DMS 273 (cell line): Measurements from ENCODE around the gene GCN1.
A peak's percentile ranks its signal among the peaks of the same experiment; 100 is the strongest.

Experiments
- DNase-seq: peaks from one replicate; lab custom pipeline; 2025; ENCODE audit not compliant: unreplicated experiment; lab: John Stamatoyannopoulos, UW

GCN1 gene

DNA sequence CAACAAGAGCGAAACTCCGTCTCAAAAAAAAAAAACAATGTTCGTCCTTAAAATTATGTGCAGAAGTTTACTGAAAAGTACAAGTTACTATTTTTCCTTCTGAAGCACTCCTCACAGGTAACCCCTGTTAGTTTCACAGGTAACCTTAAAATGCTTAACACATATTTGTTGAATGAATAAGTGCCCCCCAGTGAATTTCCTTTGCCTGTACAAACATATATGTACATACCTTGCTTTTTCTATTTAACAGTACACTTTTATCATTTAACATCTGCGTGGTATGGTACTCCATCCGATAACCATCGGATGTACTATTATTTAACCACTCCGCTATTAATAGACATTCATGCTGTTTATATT lies 76.6 kb downstream of the GCN1 start:
- DNase-seq, result no peak

GRCh38 chr12:120116792-120117651 lies 77.5 kb downstream of the GCN1 start:
- peak; percentile 94 for DNase-seq

- DNase-seq, result no peak
Observed at GRCh38 chr12:120116441-120116791, 78.1 kb downstream of the GCN1 start, which contains the start of gene RAB35. RAB35 (minus strand) TSS chr12:120116753; CDS start chr12:120116650, 103 bp downstream.

DNA sequence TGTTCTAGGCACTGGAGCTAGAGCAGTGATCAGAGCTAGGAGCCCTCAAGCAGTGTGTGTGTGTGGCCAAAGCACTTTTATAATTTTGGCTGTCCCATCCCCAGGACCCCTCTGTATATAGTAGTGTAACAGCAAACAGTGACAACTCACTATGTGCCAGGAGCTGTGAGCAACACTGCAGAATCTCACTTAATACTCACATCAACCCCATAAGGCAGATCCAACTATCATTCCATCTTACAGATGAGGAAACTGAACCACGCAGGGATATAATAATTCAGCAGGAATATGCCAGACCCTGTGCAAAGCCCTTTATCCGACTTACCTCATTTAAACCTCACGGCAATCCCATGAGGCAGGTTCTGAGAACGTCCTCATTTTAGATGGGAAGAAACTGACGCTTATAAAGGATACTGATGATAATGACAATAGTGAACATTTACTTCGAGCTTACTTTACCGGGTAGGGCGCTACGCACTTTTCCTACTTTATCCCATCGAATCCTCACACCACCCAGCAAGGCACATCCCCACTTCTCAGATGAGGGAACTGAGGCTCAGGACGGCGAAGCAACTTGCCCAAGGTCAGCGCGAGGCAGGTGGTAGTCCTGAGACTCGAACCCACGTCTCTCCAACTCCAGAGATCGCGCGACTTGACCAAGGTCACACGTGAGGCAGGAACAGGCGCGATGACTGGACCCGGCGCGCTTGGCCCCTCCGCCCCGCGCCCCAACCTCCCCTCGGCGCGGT lies 78.6 kb downstream of the GCN1 start:
- DNase-seq, result peak; percentile 60

DNA sequence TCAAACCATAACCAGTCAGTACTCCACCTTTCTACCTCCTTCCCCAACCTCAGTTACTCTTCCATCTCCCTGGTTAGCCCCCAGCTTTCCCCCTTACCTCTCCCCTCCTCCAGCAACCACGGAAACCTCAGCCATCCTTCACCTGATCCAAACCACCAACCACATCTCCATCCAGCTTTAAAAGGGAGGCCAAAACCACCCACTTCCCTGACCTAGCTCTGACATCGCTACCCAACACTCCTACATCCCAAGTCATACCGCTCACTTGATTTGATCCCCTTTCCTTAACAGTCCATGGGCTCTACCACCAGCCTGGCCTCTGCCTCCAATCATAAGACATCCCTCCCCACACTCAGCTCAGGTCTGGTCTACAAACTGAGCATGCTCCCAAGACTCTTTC lies 79.4 kb downstream of the GCN1 start:
- DNase-seq, result no peak

DNA sequence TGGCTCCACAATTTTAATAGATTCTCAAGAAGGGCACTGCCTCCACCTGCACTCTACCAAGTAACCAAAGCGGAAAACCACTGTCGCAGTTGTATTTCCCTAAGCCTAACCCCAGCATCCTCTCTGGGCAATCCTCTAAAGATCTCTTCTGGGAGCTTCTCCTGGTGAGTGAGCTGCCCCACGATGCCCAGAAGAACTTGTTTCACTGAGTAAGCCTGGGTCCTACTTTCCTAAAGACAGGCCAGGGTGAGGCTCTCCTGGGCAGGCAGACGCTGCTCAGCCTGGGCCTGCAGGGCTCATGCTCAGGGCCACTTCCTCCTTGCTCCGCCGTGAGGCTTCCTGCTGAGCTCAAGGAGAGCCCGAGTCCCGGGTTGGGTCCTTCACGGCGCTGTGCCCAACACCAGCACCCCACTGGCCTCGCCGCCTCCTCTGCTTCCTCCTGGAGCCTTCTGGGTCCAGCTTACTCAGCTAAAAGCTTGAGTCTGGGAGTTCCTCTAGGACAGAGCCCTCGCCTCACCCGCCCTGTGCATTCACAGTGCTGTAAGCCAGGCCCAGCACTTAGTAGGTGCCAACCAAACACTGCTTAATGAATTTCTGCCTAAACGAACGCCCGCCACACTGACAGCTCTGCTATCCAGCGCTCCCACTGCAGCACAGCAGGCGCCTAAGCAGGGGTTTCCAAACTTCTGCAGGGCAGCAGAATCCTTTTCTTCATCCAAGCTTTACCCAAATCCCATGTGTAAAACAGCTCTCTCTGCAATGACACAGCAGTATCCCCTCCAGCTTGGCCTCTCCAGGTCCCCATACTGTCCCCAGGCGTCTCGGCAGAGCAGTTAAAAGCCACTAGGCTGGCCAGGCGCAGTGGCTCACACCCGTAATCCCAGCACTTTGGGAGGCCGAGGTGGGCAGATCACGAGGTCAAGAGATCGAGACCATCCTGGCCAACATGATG lies 83.7 kb downstream of the GCN1 start:
- DNase-seq, result no peak

GRCh38 chr12:120109570-120110267 lies 84.8 kb downstream of the GCN1 start:
- DNase-seq, result no peak

DNA sequence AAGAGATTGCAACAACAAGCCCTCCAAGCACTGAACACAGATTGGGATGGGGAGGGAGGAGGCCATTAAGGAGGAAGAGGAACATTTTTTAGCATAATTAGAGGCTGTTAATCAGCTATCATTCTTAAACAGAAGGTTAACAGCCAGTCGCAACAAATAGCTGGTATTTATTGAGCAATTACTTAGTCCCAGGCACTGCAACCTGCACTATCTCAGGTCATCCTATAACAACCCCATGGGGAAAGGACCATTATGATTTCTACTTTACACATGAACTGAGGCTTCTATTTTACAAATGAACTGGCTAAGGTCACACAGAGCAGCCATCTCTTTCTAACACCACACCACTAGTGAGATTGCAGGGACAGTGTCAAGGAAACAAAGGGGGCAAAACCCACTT lies 88.4 kb downstream of the GCN1 start:
- no peak for DNase-seq

DNA sequence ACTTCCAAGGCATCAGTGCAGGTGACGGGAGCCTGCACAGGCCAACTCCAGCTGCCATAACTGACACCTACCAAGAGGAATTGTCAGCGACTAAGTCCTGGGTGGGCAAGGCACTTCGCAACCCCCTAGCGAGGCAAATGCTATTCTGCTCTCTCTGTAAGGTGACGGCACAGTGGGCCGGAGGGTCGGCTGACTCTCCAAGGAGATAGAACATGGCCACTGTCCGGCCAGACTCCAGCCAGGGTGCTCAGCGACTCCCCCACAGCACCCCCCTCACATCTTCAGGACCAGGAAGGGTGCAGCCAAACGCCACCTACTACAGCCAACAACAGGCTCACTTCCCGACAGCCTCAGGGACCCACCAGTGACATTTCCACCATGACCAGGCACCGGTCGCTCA lies 91.1 kb downstream of the GCN1 start:
- DNase-seq, result no peak

DNA sequence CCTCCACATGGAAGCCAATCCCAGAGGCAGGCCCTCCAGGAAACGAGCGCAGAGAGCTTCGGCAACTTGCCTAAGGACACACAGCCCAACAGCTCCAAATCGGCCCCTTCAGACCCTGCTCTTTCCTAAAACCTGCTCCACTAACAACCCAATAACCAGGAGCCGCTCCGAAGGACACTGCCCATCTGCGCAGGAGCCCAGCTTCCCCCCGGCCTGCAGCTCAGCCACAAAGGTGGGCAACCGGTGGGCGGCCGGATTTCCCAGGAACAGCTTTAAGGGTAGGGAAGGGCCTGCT lies 91.5 kb downstream of the GCN1 start:
- no peak for DNase-seq

DNA sequence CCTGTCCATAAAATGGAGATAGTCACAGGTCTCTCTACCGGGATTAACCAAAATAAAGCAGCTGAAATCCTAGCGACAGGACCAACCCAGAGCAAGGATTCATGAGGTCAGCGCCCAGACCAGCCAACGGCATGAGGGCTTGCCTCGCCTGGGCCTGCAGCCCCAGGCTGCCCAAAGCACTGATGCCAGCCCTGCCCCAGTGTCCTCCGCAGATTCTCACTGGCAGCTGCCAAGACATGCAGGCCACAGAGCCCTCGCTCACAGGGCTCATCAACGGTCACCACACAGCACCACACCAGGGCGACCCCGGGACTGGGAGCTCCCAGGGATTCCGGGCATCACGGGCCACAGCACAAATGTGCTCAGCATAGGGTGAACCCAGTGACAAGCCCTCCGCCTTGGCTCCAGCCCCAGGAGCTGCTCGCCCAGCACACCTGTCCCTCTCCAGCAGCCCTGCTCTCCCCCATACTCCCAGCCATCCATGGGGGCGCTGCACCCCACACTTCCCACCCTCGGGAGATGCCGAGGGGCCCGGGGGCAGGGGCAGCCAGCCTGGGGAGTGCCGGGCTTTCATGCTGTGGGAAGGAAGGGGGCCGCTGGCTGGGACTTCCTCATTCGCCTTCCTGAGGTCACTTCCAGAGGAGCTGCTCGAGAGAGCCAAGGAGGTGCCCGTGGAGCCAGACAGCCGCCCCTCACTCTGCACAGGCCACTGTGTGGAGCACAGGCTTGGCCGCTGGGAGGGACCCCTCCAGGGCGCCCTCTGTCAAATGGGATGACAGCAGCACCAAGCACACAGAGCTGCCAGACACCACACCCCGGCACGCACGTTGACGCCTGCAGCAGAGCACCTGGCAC lies 92.1 kb downstream of the GCN1 start:
- DNase-seq, result no peak

GRCh38 chr12:120101617-120102016 lies 92.9 kb downstream of the GCN1 start:
- no peak for DNase-seq

DNA sequence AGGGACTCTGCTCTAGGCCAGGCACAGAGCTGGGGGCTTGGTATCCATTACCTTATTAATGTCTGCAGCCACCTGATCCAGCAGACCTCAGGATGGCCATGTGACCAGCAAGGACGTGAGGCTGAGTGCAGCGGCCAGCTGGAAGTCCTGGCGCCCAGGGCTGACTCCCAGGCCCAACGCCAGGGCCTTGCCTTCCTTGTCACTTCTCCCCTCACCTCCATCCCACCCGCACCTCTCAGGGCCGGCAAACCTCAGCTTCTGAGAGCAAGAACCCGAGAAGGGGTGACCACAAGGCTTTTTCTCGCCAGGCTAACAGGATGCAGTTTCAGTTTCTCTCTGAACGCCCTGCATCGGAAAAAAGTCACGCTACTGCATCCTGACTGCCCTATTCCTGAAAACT lies 93.3 kb downstream of the GCN1 start:
- no peak for DNase-seq

- DNase-seq, result peak; percentile 18
Observed at GRCh38 chr12:120100630-120101029, 93.9 kb downstream of the GCN1 start.

DNA sequence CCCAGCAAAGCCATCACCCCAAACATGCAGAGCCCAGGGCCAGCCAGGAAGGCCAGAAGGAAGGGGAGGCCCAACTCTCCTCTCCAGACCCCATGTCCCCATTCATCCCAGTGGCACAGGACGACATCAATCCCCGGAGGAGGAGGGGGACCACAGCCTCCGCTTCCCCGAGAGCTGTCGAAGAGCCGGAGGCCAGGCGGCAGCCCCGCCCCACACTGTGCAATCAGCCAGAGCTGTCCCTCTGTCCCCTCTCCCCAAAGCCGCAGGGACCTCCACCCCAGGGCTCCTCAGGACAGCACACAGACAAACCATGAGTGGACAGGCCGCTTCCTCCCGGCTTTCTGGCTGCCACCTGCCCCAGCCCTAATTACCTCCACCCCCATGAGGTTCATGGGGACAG lies 94.8 kb downstream of the GCN1 start:
- DNase-seq, result no peak

DNA sequence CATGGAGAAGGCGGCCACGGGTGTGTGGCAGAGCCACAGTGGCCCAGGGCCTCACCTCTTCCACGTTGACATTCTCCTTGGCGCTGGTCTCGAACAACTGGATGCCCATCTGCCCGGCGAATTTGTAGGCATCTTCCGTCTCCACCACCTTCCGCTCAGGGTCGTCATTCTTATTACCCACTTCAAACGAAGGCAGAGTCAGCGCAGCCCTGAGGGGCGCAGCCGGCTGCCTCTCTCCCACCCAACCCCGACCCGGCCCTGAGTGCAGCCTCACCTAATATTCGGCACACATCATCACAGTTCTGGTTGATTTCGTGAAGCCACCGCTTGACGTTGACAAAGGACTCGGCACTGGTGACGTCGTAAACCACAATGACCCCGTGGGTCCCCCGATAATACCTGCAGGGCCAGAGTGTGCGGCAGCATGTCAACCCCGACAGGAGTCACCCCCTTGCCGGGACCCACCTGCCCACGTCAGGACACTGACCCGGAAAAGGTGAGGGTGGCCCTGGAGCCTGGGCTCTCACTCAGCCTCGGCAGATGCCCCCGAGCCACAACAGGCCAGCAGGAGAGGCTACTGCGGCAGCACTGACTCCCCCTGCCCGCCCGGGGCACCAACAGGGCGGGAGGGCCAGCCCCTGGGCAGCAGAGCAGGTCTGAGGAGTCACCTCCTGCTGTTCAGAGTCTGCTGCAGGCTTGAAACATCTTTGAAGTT lies 95.6 kb downstream of the GCN1 start:
- no peak for DNase-seq

- DNase-seq, result no peak
Observed at GRCh38 chr12:120096671-120097202, 97.8 kb downstream of the GCN1 start.

GRCh38 chr12:120095736-120096135 lies 98.8 kb downstream of the GCN1 start:
- DNase-seq, result no peak

DNA sequence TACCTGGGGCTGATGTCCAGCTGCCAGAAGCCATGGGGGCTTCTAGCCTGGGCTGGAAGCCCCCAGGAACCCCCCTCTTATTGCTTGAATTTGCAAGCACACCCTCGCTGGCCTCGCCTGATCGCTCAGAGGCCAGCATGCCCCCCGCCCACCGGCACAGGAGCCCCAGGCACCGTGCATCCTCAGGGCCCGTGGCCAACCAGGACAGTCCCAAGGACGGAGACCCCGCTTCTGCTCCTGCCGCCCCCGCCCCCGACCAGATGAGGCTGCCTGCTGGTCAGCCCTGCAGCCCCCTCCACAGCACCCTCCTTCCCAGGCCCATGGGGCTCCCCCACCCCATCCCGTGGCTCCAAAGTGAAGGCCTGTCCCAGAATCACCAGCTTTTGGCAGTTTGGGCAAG lies 99.2 kb downstream of the GCN1 start:
- no peak for DNase-seq
